SK-N-DZ (cell line): Measurements from ENCODE around the gene TCP1.
"Not testable (repeated sequence)": the region's sequence is repeated elsewhere in the genome, so short reads cannot be mapped to it uniquely, and the experiment has no call there.

ENCODE experiments used
- DNase-seq: peaks from one replicate; pipeline ENCODE4 v3.0.0-alpha.2; 2015; ENCODE audit warnings: low spot score

The TCP1 gene

DNA sequence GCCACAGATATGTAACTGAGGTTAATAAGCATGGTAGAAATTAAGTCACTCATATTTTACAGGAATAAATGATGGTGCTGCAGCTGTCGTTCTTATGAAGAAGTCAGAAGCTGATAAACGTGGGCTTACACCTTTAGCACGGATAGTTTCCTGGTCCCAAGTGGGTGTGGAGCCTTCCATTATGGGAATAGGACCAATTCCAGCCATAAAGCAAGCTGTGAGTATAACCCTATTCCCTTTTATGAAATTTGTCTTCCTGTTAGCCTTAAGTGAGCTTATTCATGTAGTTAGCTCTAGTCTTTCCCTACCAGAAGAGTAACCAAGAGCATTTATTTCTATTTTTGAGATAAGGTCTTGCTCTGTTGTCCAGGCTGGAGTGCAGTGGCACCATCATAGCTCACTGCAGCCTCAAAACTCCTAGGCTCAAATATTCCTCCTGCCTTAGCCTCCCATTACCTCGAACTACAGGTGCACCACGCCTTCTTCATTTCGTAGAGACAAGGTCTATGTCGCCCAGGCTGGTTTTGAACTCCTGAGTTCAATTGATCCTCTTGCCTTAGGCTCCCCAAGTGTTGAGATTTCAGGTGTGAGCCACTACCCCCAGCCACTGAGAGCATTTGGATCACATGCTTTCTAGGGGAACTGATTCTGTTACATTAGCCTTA, 12.0 kb downstream of the TCP1 start:
- DNase-seq: no peak

DNA sequence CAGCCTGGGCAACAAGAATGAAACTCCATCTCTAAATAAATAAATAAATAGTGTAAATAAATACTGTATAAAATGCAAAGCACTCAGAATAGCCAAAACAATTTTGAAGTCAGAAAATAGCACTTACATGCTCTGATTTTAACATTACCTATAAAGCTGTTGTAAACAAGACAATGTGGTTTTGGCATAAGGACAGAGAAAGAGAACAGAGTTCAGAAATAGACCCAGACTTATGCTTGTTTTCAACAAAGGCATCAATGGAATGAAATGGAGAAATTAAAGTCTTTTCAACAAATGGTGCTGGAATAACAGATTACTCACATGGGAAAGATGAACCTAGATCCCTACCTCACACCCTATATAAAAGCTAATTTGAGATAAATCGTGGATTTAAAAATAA, 17.2 kb downstream of the TCP1 start:
- DNase-seq: no peak

DNA sequence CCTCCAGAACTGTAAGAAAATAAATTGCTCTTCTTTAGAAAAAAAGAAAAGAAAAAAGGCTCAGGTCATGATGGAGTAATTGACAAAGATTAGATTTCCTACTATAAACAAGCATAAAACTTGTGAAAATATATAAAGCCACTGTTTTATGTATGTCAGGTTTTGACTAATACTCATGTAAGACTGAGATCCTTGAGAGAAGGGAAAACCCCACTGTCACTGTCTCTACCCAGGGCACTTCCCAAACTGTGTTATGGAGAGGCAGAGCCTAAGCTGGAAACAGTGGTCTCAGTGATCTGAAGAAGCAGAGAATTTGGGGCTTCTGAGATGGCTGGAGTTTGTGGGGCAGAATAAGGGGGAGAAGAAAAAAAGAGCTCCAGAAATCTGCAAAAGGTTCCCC, 19.9 kb downstream of the TCP1 start:
- DNase-seq: no peak

DNA sequence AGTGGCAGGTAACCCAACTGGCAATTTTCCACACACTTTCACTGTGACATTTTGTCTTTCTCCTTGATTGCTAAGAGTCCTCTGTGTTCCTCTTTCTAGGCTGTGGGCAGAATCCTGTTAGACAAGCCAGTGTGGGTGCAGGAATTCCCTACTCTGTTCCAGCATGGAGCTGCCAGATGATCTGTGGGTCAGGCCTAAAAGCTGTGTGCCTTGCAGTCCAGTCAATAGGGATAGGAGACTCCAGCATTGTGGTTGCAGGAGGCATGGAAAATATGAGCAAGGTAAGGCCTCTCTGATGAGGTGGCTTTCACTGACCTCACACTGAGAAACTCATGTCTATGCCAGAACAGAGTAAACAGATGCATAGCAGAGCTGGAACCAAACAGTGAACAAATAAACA, 22.5 kb downstream of the TCP1 start:
- no peak for DNase-seq

DNA sequence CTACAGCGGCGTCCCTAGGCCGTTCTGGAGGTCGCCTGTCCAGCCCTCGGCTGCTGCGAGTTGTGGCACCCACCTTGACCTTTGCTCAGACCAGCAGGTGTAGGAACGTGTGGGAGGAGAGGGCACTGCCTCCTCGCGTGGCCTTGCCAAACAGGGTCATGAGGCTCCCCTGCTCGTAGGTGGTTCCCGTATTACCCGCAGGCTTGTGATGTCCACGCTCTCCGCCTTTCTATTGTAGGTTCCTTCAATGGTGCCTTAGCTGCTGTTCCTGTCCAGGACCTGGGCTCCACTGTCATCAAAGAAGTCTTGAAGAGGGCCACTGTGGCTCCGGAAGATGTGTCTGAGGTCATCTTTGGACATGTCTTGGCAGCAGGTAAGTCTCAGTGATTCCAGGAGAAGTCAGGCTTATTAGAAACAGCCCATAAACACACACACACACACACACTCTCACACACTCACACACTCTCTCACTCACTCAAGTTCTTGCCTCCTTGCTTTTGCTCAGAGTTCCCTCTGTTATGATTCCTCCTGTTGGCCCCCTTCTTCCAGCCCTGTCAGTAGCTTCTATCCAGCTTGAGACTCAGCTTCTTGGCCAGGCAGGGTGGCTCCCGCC, 26.6 kb downstream of the TCP1 start:
- DNase-seq: peak; percentile 23

DNA sequence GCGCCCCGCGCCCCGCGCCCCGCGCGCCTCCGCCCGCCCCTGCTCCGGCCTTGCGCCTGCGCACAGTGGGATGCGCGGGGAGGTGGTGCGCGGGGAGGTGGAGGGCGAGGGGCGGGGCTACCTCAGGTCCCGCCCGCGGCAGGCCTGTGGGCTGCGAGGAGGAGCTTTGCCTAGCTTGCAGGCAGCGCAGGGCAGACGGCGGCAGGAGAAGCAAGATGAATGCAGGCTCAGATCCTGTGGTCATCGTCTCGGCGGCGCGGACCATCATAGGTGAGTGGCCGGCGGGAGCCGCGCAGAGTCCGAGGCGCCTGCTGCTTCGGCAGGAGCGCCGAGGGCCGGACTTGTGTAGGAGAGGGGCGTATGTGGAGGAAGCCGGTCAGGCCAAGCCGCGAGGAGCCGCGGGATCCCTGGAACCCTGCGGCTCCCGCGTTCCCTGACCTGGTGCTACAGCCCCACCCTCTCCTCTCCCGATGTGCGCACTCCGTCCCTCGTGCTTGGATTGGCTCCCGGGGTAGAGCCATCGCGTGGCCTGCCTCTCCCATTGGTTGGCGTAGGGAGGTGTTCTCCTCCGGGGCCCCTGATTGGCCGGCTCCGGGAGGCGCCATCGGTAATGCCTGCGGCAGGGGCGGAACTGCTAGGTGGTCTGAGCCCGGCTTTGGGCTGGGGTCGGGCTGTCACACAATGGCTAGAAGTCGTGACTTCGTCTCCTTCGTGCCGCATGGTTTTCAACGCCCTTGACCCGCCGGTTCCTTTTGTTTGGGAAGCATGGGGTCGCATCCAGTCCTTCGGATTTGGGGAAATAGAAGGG, 27.3 kb downstream of the TCP1 start, which contains the start of gene ACAT2:
Gene ACAT2, plus strand, starts transcription at position 173 of the 808 bp plus-strand sequence. Its CDS starts 43 bp downstream, at position 216.
- DNase-seq: peak; percentile 98

DNA sequence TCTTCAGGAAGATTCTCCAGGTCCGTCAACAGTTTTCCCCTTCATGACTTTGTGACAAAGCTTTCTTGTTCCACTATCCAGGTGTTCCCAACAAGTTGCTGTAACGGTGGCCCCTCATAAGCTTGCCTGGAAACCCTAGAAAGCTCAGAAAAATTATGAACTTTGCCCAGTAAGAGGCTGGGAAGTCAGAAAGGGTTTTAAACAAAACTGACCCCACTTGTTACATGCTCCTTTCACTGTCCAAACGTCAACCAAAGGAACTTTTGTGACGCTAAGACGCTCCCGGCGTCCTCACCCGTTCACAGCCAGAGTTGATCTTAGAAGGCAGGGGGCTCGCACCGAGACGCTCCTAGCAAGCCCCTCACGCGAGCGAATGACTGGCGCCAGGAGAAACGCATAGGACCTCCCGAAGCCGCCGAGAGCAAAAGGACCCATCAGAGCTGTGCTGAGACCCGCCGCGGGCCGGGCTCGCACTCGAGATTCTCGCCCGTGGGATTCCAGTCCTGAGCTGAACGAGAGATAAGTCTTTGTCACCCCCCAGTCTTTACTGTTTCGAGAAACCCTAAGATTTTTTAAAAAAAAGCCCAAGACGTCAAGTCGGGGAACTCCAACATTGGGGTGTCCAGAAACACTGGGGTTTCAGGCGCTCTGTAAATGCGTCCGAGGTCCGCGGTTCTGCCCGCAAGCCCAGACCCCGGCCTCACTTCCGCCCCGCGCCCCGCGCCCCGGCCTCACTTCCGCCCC, 28.1 kb downstream of the TCP1 start:
- peak; percentile 27 for DNase-seq

DNA sequence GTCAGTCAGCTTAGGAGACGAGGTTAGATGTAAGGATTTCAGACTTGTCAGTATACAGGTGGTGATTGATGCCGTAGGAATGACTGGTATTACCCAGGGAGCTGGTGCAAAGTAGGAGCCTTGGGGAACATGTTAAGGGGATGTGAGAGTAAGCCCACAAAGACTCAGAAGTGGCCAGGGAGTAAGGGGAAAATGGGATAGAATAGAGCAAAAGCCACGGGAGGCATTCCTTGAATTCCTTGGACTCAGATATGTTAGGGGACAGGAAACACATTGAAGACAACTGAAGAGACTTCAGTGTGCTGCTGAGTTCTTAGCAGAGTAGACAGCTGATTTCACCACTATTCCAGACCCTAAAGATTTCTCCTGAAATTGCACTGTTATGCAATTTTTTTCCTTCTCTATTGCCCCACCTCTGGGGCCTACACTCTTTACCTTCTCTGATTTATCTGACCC, 28.8 kb downstream of the TCP1 start:
- DNase-seq: no peak

DNA sequence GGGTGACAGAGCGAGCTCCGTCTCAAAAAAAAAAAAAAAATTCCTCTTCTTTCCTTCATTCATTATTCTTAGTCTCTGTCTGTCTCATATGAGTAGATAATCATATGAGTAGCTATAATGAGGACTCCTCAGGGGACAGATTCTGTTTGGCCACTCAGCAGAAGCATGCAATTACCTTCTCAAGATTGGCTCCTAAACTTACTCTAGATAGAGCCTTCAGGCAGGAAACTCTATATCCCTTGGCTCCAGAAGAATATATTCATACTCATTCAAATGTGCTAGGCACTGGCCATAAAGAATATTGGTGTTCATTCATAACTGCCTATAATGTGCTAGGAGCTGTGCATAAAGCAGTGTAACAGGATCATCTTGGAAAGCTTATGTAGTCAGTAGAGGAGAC, 29.8 kb downstream of the TCP1 start:
- no peak for DNase-seq

DNA sequence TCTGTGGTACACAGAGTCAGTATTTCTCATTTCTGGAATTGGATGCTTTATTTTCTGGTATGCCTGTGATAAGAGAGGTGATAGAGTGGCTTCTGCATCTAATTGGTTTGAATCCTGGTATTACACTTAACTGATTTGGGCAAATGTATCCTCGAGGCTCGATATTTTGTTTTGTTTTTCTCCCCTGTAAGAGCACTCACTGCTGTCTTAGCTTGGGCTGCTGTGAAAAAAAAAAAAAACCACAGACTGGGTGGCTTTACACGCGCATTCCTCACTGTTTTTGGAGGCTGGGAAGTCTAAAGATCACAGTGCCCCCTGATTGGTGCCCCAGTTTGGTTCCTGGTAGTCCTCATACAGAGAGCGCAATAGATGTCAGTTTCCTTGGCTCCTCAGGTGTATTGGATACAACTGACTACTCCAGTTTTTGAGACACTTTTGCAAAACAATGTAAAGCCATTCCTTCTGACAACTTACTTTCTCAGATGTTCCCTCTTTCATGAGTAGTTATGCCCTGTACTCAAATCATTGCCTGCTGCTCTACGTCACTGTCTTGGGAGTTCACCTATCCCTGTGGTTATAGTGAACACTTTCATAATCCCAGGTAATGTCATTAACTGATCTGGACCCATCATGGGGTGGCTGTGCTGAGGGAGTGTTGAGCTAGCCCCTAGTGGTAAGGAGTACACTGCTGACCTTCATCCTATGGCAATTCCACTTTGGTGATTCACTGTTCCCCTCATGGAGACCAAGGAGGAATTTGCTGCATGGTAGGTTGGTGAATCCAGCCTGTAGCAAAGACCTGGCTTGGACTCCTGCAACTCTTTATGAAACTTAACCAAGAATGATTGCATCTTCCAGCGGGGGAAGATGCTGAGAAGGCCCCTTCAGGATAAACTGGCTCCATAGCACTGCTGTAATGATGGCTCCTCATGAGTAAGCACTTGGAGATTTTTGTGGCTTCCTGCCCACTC, 31.1 kb downstream of the TCP1 start:
- no peak for DNase-seq

DNA sequence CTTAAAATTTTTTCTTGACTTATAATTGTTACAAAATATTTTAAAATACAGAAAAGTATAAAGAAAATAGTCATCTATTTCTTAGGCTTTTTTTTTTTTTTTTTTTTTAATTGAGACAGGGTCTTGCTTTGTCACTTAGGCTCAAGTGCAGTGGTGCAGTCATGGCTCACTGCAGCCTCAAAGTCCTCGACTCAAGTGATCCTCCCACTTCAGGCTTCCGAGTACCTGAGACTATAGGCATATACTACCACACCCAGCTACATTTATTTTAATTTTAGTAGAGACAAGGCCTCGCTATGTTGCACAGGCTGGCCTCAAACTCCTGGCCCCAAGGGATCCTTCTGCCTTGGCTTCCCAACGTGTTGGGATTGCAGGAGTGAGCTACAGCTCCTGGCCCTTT, 32.9 kb downstream of the TCP1 start:
- no peak for DNase-seq

DNA sequence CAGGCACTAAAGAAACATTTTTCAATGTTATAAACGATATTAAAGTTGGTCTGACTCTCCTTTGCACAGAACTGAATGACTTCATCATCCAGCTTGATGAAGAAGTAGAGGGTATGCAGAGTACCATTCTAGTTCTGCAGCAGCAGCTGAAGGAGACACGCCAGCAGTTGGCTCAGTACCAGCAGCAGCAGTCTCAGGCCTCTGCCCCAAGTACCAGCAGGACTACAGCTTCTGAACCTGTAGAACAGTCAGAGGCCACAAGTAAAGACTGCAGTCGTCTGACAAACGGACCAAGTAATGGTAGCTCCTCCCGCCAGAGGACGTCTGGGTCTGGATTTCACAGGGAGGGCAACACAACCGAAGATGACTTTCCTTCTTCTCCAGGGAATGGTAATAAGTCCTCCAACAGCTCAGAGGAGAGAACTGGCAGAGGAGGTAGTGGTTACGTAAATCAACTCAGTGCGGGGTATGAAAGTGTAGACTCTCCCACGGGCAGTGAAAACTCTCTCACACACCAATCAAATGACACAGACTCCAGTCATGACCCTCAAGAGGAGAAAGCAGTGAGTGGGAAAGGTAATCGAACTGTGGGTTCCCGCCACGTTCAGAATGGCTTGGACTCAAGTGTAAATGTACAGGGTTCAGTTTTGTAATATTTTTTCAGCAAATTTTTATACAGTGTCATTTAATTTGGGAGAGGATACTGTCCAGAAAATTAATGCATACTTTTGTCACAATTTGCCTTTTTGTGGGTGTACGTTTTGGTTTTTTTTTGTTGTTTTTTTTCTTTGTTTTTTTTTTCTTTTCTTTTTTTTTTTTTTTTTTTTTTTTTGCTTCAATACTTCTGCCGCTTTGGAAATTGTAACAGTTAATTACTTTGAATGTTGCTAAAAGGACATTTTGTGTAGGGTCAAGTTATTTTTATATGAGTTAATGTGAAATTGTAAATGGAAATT, 34.2 kb downstream of the TCP1 start:
- no peak for DNase-seq

DNA sequence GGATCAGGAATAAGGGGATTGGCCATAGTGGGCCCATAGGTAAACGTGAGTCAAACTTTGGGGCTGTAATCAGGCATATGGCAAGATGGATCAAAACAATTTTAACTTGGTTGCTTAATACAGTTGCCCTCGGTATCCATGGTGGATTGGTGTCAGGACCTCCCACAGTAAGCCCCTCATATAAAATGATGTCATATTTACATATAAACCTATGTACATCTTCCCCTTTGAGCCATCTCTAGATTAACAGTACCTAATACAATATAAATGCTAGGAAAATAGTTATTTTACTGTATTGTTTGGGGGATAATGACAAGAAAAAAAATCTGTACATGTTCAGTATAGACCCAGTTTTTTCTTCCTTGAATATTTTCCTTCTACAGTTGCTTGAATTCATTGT, 35.0 kb downstream of the TCP1 start:
- no peak for DNase-seq

DNA sequence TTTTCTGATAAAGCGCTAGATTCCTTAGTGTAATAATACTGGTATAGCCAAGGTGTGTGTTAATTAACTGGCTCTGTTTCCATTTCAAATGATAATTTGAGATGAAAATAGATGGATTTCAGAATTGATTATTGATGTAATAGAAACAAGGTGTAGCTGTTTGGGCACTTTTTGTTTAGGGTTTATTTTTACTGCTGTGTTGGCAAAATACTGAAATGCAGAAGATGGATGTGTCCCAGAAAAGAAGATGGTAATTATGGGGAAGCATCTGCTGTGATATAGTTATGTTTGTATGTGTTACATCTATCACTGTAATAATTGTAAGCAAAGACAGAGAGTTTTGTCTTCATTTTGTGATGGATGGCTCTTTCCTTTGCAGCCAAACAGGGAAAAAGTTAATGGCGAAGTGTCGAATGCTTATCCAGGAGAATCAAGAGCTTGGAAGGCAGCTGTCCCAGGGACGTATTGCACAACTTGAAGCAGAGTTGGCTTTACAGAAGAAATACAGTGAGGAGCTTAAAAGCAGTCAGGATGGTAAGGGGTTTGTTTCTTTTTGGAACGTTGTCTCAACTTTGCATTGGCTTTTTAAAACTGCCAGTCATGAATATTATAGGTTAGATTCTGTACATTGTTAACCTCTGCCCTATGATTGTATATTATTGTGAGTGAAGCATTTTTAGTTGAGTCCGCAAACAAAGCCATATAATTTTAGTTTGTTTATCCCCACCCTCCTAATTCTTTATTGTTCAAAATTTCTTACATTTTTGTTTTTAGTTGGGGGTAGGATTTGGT, 36.1 kb downstream of the TCP1 start:
- DNase-seq: no peak

DNA sequence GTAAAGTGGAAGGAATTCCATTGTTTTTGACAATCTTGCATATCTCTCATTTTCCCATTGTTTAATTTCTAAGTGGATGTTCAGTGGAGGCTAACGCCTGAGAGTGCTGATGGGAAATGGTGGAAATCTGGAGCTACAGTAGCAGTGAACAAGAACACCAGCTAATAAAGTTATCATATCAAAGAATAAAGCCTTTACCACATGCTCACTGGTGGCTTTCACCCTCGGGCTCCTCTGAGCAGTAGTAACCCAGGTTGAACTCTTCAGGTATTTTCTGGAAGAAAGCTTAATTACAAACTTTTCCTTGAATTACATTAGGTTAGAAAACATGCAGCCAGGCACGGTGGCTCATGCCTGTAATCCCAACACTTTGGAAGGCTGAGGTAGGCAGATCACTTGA, 38.0 kb downstream of the TCP1 start:
- no peak for DNase-seq

DNA sequence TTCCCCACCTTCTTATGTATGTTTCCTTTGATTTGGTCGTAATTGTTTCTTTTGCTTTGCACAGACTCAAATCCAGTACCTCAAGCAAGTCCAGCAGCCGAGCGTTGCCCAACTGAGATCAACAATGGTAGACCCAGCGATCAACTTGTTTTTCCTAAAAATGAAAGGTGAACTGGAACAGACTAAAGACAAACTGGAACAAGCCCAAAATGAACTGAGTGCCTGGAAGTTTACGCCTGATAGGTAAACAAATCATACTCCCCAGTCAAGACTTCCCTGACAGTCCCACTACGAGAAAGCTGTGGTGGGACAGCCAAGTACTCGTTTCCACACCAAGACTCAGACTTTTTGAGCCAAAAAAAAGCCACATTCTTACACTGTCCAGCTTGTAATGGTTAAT, 41.3 kb downstream of the TCP1 start:
- DNase-seq: not testable (repeated sequence)

DNA sequence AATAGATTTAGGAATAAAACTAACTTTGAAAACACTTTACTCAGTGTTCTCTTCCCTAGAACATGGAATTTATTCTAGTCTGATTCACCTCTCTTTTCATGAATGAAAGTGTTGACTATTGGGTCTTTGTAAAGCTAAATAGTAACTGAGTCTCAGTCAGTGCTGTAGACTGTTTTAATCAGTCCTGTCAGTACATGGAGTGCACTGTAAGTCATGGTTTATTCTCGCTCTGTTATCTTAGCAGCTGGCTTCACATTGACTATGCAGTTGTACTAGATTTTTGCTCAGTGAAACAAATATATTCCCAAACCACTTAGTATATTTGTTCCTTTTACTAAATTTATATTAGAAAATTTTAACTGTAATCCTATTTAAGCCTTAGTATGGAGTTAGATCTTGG, 42.6 kb downstream of the TCP1 start:
- DNase-seq: no peak

DNA sequence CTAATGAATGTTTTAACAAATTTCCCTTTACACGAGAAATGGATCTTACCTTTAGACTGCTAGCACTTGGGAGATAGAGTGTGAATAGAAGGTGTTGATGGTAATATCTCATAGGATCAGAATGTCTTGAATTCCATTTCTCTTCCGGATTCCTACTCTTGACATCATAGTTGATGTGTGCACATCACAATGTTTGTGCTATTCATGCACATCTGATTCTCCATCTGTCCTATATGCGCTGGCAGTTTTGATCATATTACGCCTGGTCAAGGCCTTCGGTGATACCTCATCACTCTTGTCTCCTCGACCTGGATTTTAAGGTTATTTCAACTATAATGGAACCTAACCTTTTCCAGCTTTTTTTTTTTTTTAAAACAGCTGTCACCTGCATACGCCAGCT, 44.3 kb downstream of the TCP1 start:
- DNase-seq: no peak

DNA sequence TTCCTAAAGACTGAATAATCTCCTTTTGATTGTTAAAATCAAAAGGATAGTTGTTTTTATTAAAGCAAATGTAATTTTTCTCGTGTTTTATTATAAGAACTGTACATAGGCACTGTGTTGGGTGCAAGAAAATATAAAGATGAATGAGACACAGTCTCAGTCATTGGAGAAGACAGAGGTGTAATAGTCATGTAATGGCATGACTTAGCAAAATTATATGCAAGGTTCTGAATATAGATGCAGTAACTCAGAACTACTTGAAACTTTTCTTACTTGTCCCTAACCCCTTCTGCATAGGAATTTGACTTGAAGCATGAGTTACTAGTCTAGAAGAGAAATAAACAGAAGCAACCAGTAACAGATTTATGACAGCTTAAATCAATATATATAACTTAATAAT, 47.2 kb downstream of the TCP1 start:
- DNase-seq: no peak
